ENCODE data around the gene HOMER3.

- TF ChIP-seq CTCF (IDR thresholded peaks at IDR 0.05): no peak
- TF ChIP-seq POLR2A (IDR thresholded peaks at IDR 0.05): no peak
Measured at GRCh38 chr19:18978616-18979015, 37.6 kb upstream of the HOMER3 start.

Data from ovary (tissue), 3 donors.